ENCODE data around the gene HHIP.

HHIP gene

GRCh38 chr4:144645631-144646522 lies at the start of gene HHIP:
HHIP (plus strand) TSS chr4:144646156; CDS start chr4:144646676, 520 bp downstream.
- peak; percentile 34 for DNase-seq

DNA sequence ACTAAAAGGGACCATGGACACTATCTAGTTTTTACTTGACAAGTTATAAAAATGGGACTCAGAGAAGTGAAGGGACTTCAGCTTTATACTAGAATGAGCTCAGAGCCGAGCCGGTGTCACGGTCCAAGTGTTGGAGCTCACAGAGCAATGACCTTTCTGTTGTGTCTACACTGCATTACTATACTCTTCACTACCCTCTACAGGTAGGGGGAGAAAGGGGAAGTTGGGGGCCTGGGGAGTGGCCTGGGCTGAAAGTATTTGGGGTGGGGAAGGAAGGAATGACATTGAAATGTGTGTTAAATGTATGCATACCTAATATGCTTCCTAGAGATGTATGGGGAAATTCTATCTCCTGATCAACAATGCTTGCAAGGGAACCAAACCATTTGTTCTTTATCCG lies 48.8 kb upstream of the HHIP start:
- DNase-seq: no peak

GRCh38 chr4:144599621-144600020 lies 46.3 kb upstream of the HHIP start:
- DNase-seq: no peak

DNA sequence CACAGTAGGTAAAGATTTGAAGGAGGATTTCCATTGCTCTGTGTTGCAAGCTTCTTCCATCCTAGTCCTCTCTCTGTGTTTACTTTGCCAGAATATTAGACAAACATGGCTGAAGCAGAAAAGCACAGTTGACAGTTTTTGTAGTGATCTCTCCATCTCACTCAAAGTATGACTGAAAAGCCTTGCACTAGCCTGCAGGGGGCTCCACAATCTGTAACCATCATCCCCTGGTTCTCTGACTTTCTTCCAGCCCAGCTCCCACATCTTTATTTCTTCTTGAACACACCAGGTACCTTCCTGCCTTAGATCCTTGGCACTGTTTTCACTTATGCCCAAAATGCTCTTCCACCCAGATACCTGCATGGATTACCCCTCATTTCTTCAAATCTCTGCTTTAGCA lies 34.1 kb upstream of the HHIP start:
- DNase-seq: no peak

GRCh38 chr4:144614850-144615585 lies 30.9 kb upstream of the HHIP start:
- no peak for DNase-seq

GRCh38 chr4:144621681-144622080 lies 24.3 kb upstream of the HHIP start:
- no peak for DNase-seq

DNA sequence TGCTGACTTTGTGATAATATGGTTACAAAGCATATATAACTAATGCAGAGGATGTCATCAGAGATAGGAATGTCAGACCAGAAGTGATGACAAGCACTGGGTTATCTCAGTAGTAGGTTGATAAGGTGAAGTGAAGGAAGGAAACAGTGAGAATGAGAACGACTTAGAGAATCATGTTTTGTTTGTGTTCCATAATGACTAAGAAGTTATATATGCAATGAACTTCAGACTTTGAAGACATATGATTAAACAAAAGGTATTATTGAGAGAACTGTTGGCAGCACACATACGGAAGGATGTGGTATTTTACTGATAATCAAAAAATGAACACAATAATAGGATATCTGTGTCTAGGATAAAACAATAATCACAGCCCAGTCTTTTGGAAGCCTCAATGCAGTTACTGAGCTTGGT lies 18.3 kb upstream of the HHIP start:
- DNase-seq: no peak

DNA sequence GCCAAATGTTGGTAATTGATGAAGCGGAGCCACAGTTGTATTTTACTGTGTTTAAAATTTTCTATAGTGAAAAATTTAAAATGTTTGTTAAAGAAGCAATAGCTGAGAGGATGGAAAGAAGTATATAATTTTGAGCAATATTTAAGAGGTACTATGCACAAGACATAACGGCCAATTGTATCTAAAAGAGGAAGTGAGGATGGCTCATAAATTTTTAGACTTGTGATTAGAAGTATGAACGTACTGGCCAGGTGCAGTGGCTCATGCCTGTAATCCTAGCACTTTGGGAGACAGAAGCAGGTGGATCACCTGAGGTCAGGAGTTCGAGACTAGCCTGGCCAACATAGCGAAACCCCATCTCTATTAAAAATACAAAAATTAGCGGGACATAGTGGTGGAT lies 12.7 kb upstream of the HHIP start:
- DNase-seq: no peak

- DNase-seq: no peak
Measured at GRCh38 chr4:144634978-144635747, 10.8 kb upstream of the HHIP start.

- DNase-seq: no peak
Measured at GRCh38 chr4:144644368-144645101, 1.4 kb upstream of the HHIP start.

DNA sequence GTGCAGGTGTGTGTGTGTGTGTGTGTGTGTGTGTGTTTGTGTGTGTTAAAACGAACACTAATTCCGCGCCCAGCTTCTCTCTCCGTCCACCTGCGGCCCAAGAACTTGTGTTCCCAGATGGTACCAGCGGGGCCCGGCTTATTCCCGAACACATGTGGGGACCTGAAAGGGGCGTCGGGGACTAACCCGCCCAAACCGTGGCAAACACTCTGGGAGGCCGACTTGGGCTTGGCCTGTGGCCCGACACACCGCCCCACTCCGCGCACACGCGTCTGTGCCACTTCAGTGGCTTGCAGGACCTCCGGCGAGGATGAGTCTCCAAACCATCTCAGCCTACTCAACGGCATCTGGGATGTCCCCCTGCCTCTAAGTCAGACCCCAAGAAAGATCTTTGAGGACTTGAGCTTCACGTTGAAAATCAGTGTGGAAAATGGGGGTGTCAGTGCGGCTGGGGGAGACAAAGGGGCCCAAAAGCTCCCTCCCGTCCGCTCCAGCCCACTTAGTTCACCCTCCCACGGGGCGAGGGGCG lies 790 bp upstream of the HHIP start:
- DNase-seq: no peak

- DNase-seq: no peak
Measured at GRCh38 chr4:144646523-144647094, 653 bp downstream of the HHIP start.

DNA sequence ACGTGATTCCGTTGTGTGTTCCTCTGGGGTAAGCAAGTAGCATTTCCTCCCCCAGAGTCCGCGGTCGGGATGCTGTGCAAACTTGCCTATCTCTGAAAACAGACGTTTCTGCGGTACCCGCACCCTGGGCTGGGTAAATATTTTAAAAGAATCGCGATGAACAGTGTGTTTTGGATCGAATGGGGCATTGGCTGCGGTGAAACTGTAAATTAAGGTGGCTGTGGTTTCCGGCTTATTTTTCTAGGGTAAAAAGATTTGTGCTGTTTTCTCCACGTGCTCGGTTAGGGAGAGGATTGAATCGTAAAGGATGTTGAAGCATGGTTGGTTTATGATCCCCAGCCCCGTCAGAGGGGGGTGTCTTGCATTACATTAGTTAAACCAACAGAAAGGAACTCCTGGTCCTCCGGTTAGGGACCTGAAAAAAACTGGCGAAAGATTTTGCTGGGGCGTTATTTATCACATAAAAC lies 1.2 kb downstream of the HHIP start:
- DNase-seq: no peak

GRCh38 chr4:144647590-144647989 lies 1.6 kb downstream of the HHIP start:
- DNase-seq: no peak

GRCh38 chr4:144648042-144648441 lies 2.1 kb downstream of the HHIP start:
- DNase-seq: no peak

- DNase-seq: peak; percentile 81
Measured at GRCh38 chr4:144649646-144650045, 3.7 kb downstream of the HHIP start.

- DNase-seq: no peak
Measured at GRCh38 chr4:144650311-144651005, 4.5 kb downstream of the HHIP start.

DNA sequence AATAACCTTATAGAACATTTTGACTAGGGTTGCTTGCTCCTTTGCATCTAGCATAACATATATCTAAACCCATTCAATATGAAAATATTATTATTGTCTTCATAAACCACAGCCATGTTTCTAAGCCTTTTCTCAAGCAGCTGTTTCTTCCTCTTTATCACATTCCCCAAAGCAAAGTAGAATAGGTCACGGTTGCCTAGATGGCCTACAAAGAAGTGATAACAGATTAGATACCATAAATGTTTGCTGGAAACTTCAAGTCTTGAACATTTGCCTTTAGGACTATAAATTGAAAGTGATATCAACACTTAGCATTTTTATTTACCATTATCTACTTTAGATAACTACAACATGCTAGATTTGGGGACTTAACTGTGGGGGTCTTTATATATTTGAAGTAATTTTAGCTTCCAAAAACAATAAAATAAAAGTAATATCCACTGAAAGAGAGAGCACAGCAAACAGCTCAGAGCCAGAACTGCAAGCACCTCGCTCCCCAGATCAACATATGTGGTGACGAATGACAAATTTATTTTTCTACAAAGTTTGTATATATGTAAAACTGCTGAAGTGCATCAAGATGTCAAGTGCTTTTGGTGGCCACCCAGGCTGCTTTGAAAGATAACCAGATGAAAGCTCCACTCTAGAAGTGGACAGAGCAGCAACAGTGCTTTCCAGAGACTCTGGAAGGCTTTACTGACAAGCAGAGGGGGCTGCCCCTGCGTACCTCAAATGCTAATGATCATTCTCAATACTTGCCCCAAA lies 8.0 kb downstream of the HHIP start:
- no peak for DNase-seq

DNA sequence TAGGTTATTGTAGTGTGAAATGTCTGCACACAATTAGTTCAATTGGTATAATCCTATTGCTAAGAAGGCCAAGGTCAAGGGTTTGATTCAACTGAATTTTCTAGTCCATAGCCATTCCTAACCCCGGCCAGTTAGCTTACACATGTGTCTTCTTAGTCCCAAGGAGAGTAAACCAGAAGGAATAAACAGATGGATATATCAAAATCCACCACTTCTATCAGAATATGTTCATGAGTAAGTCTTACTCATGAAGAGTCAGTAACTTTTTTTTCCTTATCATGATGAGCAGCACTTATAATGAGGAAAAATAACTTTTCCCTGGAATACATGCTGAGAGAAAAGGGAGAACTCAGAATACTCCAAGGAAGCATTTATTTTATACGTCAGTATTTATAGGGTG lies 9.5 kb downstream of the HHIP start:
- no peak for DNase-seq

DNA sequence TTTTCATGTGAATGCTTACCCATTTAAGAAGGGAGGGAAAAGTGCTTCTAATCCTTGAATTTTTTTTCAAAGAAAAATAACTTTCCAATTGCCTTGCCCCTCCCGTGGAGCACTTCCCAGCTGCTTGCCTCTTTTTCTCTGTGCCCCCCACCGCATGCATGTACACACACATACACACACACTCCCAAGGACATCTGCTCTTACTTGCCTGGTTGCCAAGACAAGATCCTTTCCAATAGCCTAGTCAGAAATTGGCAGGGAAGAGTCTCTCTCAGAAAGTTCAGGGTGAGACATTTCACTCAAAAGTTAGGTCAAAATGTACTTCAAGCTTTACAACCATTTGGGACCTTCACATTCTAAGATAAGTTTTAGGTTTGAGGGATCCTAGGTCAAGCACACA lies 10.9 kb downstream of the HHIP start:
- no peak for DNase-seq

Data from NCI-H748 treated with DMSO at 0.1 percent for 48 hours (cell line).